ENCODE measurements around the gene USP53. TPM values are rescaled to one million over a fixed set of nuclear protein-coding genes. Genes with fewer than 3 reads are reported as not detected.
"Not testable (repeated sequence)": the region's sequence is repeated elsewhere in the genome, so short reads cannot be mapped to it uniquely, and the experiment has no call there.

Gene USP53
- total and polyA plus RNA-seq, 2 experiments from 2014 or later = 28.4 to 39.9 TPM

DNA sequence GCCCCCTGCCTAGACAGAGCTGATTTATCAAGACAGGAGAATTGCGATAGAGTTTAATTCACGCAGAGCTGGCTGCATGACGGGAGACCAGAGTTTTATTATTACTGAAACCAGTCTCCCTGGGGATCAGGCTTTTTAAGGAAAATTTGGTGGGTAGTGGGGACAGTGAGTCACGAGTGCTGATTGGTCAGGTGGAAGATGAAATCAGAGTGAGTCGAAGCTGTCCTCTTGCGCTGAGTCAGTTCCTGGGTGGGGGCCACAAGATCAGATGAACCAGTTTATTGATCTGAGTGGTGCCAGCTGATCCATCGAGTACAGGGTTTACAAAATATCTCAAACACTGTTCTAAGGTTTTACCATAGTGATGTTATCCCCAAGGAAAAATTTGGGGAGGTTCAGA lies 40.3 kb upstream of the USP53 start:
- no peak for DNase-seq (ENCODE audit: low spot score)
- Histone ChIP-seq H3K27ac (no peak overlapping the region), H2AFZ (no peak overlapping the region), H3K36me3 (replicated peaks; ENCODE audit: insufficient read depth, low read depth) (no peaks in the 10 kb centered on the region), H3K4me2 (no peak overlapping the region), H3K4me1 (ENCODE audit: insufficient read depth) (no peaks in the 10 kb centered on the region), H3K9me2 (replicated peaks; ENCODE audit: insufficient read depth) (no peaks in the 10 kb centered on the region), H3K9me3 (ENCODE audit: low read depth) (no peaks in the 10 kb centered on the region), H3K79me2 (no peaks in the 10 kb centered on the region), H3K4me3 (no peak overlapping the region), H3K27me3 (no peaks in the 10 kb centered on the region), H4K20me1 (ENCODE audit: insufficient read depth, poor library complexity, severe bottlenecking) (no peaks in the 10 kb centered on the region)
- WGBS (ENCODE audit: low lambda C conversion rate, missing lambda C conversion rate) = 96% methylated on average over 7 of the region's 7 CpGs
- TF ChIP-seq EZH2phosphoT487 (IDR thresholded peaks at IDR 0.05; ENCODE audit: low read depth, severe bottlenecking, unreplicated experiment) = no peak
- TF ChIP-seq CTCF (IDR thresholded peaks at IDR 0.05; ENCODE audit: poor library complexity) = no peak
- TF ChIP-seq EZH2 (IDR thresholded peaks at IDR 0.05; ENCODE audit: borderline replicate concordance) = no peak

- not testable (repeated sequence) for H3K9me2 ChIP-seq (replicated peaks; ENCODE audit: insufficient read depth); DNase-seq (ENCODE audit: low spot score); H3K79me2 ChIP-seq; H2AFZ ChIP-seq; H3K9me3 ChIP-seq (ENCODE audit: low read depth); H3K27me3 ChIP-seq; H3K27ac ChIP-seq; H3K36me3 ChIP-seq (replicated peaks; ENCODE audit: insufficient read depth, low read depth); H3K4me1 ChIP-seq (ENCODE audit: insufficient read depth); H4K20me1 ChIP-seq (ENCODE audit: insufficient read depth, poor library complexity, severe bottlenecking); H3K4me3 ChIP-seq; H3K4me2 ChIP-seq
- over 99% methylated on average over 24 of the region's 30 CpGs for WGBS (ENCODE audit: low lambda C conversion rate, missing lambda C conversion rate)
These were observed 38.7 kb upstream of the USP53 start for GRCh38 chr4:119173729-119174361.

DNA sequence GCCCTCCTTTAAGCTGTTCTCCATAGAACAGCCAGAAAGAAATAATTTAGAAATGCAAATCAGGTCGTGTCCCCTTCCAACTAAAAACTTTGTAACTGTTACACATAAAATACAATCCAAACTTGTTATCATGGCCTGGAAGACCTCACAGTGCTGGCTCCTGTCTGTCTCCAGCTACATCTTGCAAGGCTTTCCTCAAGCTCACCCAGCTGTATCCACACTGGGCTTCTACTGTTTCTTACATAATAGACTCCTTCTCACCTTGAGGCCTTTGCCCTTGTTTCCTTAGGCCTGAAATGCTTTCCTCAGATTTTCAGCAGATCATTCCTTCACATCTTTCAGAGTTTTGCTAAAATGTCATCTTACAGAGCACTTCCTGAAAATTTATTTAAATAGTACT lies 33.5 kb upstream of the USP53 start:
- H3K36me3 ChIP-seq (replicated peaks; ENCODE audit: insufficient read depth, low read depth) = no peaks in the 10 kb centered on the region
- no peaks in the 10 kb centered on the region for H3K9me3 ChIP-seq (ENCODE audit: low read depth)
- H3K27ac ChIP-seq = no peak overlapping the region
- WGBS (ENCODE audit: low lambda C conversion rate, missing lambda C conversion rate) = 68% methylated on average over 1 of the region's 1 CpG
- H4K20me1 ChIP-seq (ENCODE audit: insufficient read depth, poor library complexity, severe bottlenecking) = no peaks in the 10 kb centered on the region
- H2AFZ ChIP-seq = no peak overlapping the region
- H3K79me2 ChIP-seq = no peaks in the 10 kb centered on the region
- no peak for TF ChIP-seq CTCF (IDR thresholded peaks at IDR 0.05; ENCODE audit: poor library complexity)
- no peak for TF ChIP-seq EZH2phosphoT487 (IDR thresholded peaks at IDR 0.05; ENCODE audit: low read depth, severe bottlenecking, unreplicated experiment)
- TF ChIP-seq EZH2 (IDR thresholded peaks at IDR 0.05; ENCODE audit: borderline replicate concordance) = no peak
- DNase-seq (ENCODE audit: low spot score) = no peak
- no peak overlapping the region for H3K4me3 ChIP-seq
- no peaks in the 10 kb centered on the region for H3K27me3 ChIP-seq
- H3K4me2 ChIP-seq = no peak overlapping the region
- H3K4me1 ChIP-seq (ENCODE audit: insufficient read depth) = no peaks in the 10 kb centered on the region
- H3K9me2 ChIP-seq (replicated peaks; ENCODE audit: insufficient read depth) = no peaks in the 10 kb centered on the region

DNA sequence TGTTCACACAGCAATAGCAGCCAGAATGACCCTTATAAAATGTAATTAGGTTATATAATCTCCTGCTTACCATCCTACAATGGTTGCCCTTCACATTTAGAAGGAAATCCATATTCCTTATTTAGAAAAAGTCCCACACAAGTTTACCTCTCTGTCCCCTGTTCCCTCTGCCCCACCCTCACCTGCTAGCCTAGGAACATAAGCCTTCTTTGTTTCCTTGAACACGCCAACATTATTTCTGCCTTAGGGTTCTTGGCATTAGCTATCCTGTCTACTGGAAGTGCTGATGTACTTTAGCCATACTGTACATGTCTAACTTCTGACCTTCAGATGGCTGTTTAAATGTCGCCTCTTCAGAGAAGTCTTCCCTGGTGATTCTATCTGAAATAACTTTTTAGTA lies 28.4 kb upstream of the USP53 start:
- no peak for DNase-seq (ENCODE audit: low spot score)
- no peaks in the 10 kb centered on the region for H4K20me1 ChIP-seq (ENCODE audit: insufficient read depth, poor library complexity, severe bottlenecking)
- H3K79me2 ChIP-seq = no peaks in the 10 kb centered on the region
- no peak overlapping the region for H3K4me3 ChIP-seq
- no peaks in the 10 kb centered on the region for H3K9me3 ChIP-seq (ENCODE audit: low read depth)
- WGBS (ENCODE audit: low lambda C conversion rate, missing lambda C conversion rate) = 90% methylated on average over 2 of the region's 2 CpGs
- H3K4me2 ChIP-seq = no peak overlapping the region
- no peak overlapping the region for H2AFZ ChIP-seq
- H3K36me3 ChIP-seq (replicated peaks; ENCODE audit: insufficient read depth, low read depth) = no peaks in the 10 kb centered on the region
- no peak for TF ChIP-seq EZH2phosphoT487 (IDR thresholded peaks at IDR 0.05; ENCODE audit: low read depth, severe bottlenecking, unreplicated experiment)
- TF ChIP-seq EZH2 (IDR thresholded peaks at IDR 0.05; ENCODE audit: borderline replicate concordance) = no peak
- no peak for TF ChIP-seq CTCF (IDR thresholded peaks at IDR 0.05; ENCODE audit: poor library complexity)
- no peaks in the 10 kb centered on the region for H3K4me1 ChIP-seq (ENCODE audit: insufficient read depth)
- no peaks in the 10 kb centered on the region for H3K9me2 ChIP-seq (replicated peaks; ENCODE audit: insufficient read depth)
- no peak overlapping the region for H3K27ac ChIP-seq
- H3K27me3 ChIP-seq = no peaks in the 10 kb centered on the region

Data from hepatocyte (in vitro differentiated cells).